ENCODE measurements around the gene SOD2.

The SOD2 gene

DNA sequence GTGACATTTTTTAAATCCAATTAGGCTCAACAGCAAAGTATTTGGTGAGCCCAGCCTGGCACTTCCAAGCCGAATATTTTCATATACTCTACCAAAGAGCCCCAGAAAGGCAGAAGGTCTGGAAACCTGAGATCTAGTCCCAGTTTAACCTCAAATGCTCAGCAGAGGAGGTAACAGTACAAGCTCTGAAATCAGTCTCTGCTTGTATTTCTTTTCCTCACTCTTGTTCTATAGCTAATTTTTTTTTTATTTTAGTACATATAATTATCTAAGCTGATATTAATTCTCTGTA is 9.1 kb downstream of the SOD2 start:
- TF ChIP-seq NFIC (IDR thresholded peaks at IDR 0.05) (no peak), YY1 (IDR thresholded peaks at IDR 0.05; ENCODE audit: low read depth) (no peak), TCF12 (IDR thresholded peaks at IDR 0.05; ENCODE audit: low read depth) (no peak), CEBPB (IDR thresholded peaks at IDR 0.05) (no peak), TAF1 (IDR thresholded peaks at IDR 0.05; ENCODE audit: low read depth) (no peak), MAX (IDR thresholded peaks at IDR 0.05) (no peak), RAD21 (IDR thresholded peaks at IDR 0.05; ENCODE audit: low read depth) (no peak), ZBTB7A (IDR thresholded peaks at IDR 0.05; ENCODE audit: low read depth) (no peak), TEAD4 (IDR thresholded peaks at IDR 0.05) (no peak), EP300 (IDR thresholded peaks at IDR 0.05; ENCODE audit: borderline replicate concordance) (no peak), REST (IDR thresholded peaks at IDR 0.05; ENCODE audit: low read depth) (no peak), EGR1 (IDR thresholded peaks at IDR 0.05) (no peak), FOXM1 (IDR thresholded peaks at IDR 0.05; ENCODE audit: borderline replicate concordance, low read depth) (no peak), CREB1 (IDR thresholded peaks at IDR 0.05; ENCODE audit: low read depth) (no peak)
- TF ChIP-seq, protein P1, sequence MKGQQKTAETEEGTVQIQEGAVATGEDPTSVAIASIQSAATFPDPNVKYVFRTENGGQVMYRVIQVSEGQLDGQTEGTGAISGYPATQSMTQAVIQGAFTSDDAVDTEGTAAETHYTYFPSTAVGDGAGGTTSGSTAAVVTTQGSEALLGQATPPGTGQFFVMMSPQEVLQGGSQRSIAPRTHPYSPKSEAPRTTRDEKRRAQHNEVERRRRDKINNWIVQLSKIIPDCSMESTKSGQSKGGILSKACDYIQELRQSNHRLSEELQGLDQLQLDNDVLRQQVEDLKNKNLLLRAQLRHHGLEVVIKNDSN (IDR thresholded peaks at IDR 0.05), result no peak

- TF ChIP-seq TAF1 (IDR thresholded peaks at IDR 0.05; ENCODE audit: low read depth) (no peak), RAD21 (IDR thresholded peaks at IDR 0.05; ENCODE audit: low read depth) (no peak), EGR1 (IDR thresholded peaks at IDR 0.05) (no peak), YY1 (IDR thresholded peaks at IDR 0.05; ENCODE audit: low read depth) (no peak), REST (IDR thresholded peaks at IDR 0.05; ENCODE audit: low read depth) (no peak), TEAD4 (IDR thresholded peaks at IDR 0.05) (no peak), CREB1 (IDR thresholded peaks at IDR 0.05; ENCODE audit: low read depth) (no peak), CEBPB (IDR thresholded peaks at IDR 0.05) (no peak), NFIC (IDR thresholded peaks at IDR 0.05) (no peak), FOXM1 (IDR thresholded peaks at IDR 0.05; ENCODE audit: borderline replicate concordance, low read depth) (no peak)
- TF ChIP-seq, protein P1 (IDR thresholded peaks at IDR 0.05), result no peak
These were observed 10.2 kb downstream of the SOD2 start for GRCh38 chr6:159682810-159683209.

- TF ChIP-seq RAD21 (IDR thresholded peaks at IDR 0.05; ENCODE audit: low read depth), result no peak
- TF ChIP-seq TAF1 (IDR thresholded peaks at IDR 0.05; ENCODE audit: low read depth), result no peak
- TF ChIP-seq MAX (IDR thresholded peaks at IDR 0.05), result no peak
- TF ChIP-seq, protein P1 (IDR thresholded peaks at IDR 0.05), result no peak
- no peak for TF ChIP-seq CEBPB (IDR thresholded peaks at IDR 0.05)
- TF ChIP-seq YY1 (IDR thresholded peaks at IDR 0.05; ENCODE audit: low read depth), result no peak
- TF ChIP-seq EP300 (IDR thresholded peaks at IDR 0.05; ENCODE audit: borderline replicate concordance), result no peak
- no peak for TF ChIP-seq TCF12 (IDR thresholded peaks at IDR 0.05; ENCODE audit: low read depth)
- no peak for TF ChIP-seq TEAD4 (IDR thresholded peaks at IDR 0.05)
- no peak for TF ChIP-seq REST (IDR thresholded peaks at IDR 0.05; ENCODE audit: low read depth)
- no peak for TF ChIP-seq ZBTB7A (IDR thresholded peaks at IDR 0.05; ENCODE audit: low read depth)
- TF ChIP-seq NFIC (IDR thresholded peaks at IDR 0.05), result no peak
These were observed 10.7 kb downstream of the SOD2 start for GRCh38 chr6:159682295-159682694.

GRCh38 chr6:159681191-159681880 is 11.7 kb downstream of the SOD2 start:
- TF ChIP-seq TCF12 (IDR thresholded peaks at IDR 0.05; ENCODE audit: low read depth) (no peak), YY1 (IDR thresholded peaks at IDR 0.05; ENCODE audit: low read depth) (no peak), REST (IDR thresholded peaks at IDR 0.05; ENCODE audit: low read depth) (no peak), FOXM1 (IDR thresholded peaks at IDR 0.05; ENCODE audit: borderline replicate concordance, low read depth) (no peak), TAF1 (IDR thresholded peaks at IDR 0.05; ENCODE audit: low read depth) (no peak), NFIC (IDR thresholded peaks at IDR 0.05) (no peak), CEBPB (IDR thresholded peaks at IDR 0.05) (no peak), RAD21 (IDR thresholded peaks at IDR 0.05; ENCODE audit: low read depth) (no peak), CREB1 (IDR thresholded peaks at IDR 0.05; ENCODE audit: low read depth) (no peak), MAX (IDR thresholded peaks at IDR 0.05) (no peak), EGR1 (IDR thresholded peaks at IDR 0.05) (no peak), EP300 (IDR thresholded peaks at IDR 0.05; ENCODE audit: borderline replicate concordance) (no peak), ZBTB7A (IDR thresholded peaks at IDR 0.05; ENCODE audit: low read depth) (no peak), TEAD4 (IDR thresholded peaks at IDR 0.05) (no peak)
- TF ChIP-seq, protein P1 (IDR thresholded peaks at IDR 0.05), result no peak

Data from Ishikawa (cell line).